Measurements from ENCODE around the gene SNX22. TPM values are rescaled to one million over a fixed set of nuclear protein-coding genes. Genes with fewer than 3 reads are reported as not detected.
"Not testable (repeated sequence)": the region's sequence is repeated elsewhere in the genome, so short reads cannot be mapped to it uniquely, and the experiment has no call there.

The SNX22 gene
- total and polyA plus RNA-seq, 4 donors = 2.2 to 37.4 (median 3.1) TPM

GRCh38 chr15:64120322-64120721, 31.2 kb upstream of the SNX22 start:
- H3K9ac ChIP-seq (ENCODE audit: low read depth in 1 of 2, low read length in 2 of 2); DNase-seq (ENCODE audit: low spot score); H3K27me3 ChIP-seq (ENCODE audit: control insufficient read depth in 4 of 4, insufficient read depth in 4 of 4, low read length in 3 of 4); H3K4me3 ChIP-seq (ENCODE audit: low read depth in 1 of 3, low read length in 3 of 3); H3K9me3 ChIP-seq (ENCODE audit: control insufficient read depth in 4 of 4, low read length in 3 of 4); H3K27ac ChIP-seq (ENCODE audit: low read depth in 1 of 2, low read length in 2 of 2): not testable (repeated sequence)
- peaks cover 3 to 11% (median 7%) of the 10 kb centered on the region in 4 donors for H3K4me1 ChIP-seq (ENCODE audit: control insufficient read depth in 4 of 4, insufficient read depth in 4 of 4, low read length in 3 of 4)
- WGBS = 98% methylated on average over 2 of the region's 2 CpGs
- TF ChIP-seq HNF4A (conservative IDR thresholded peaks at IDR 0.05) (peak in 1 of 2 donors; percentile 19), YY1 (IDR thresholded peaks at IDR 0.05) (peak; percentile 62)
- peaks cover 12 to 71% (median 63%) of the 10 kb centered on the region in 4 donors for H3K36me3 ChIP-seq (ENCODE audit: control insufficient read depth in 4 of 4, insufficient read depth in 3 of 4, low read depth in 1 of 4, low read length in 3 of 4)

- no peak for DNase-seq (ENCODE audit: low spot score)
- H3K27me3 ChIP-seq (ENCODE audit: control insufficient read depth in 4 of 4, insufficient read depth in 4 of 4, low read length in 3 of 4) = no peaks in the 10 kb centered on the region
- H3K4me3 ChIP-seq (ENCODE audit: low read depth in 1 of 3, low read length in 3 of 3) = no peak overlapping the region
- peaks cover 3 to 6% (median 5%) of the 10 kb centered on the region in 4 donors for H3K4me1 ChIP-seq (ENCODE audit: control insufficient read depth in 4 of 4, insufficient read depth in 4 of 4, low read length in 3 of 4)
- 88% methylated on average over 4 of the region's 4 CpGs for WGBS
- H3K36me3 ChIP-seq (ENCODE audit: control insufficient read depth in 4 of 4, insufficient read depth in 3 of 4, low read depth in 1 of 4, low read length in 3 of 4) = peaks cover 14 to 74% (median 64%) of the 10 kb centered on the region in 4 donors
- H3K9me3 ChIP-seq (ENCODE audit: control insufficient read depth in 4 of 4, low read length in 3 of 4) = no peaks in the 10 kb centered on the region
- TF ChIP-seq JUND (IDR thresholded peaks at IDR 0.05) (no peak), GABPA (IDR thresholded peaks at IDR 0.05 in 1 of 2, conservative IDR thresholded peaks at IDR 0.05 in 1 of 2) (no peak), FOXA2 (IDR thresholded peaks at IDR 0.05) (no peak), YY1 (IDR thresholded peaks at IDR 0.05) (no peak), EGR1 (IDR thresholded peaks at IDR 0.05; ENCODE audit: low read depth in 2 of 2) (no peak), TAF1 (conservative IDR thresholded peaks at IDR 0.05) (no peak), RXRA (IDR thresholded peaks at IDR 0.05) (no peak), FOXA1 (IDR thresholded peaks at IDR 0.05) (no peak), RAD21 (IDR thresholded peaks at IDR 0.05) (no peak), ATF3 (IDR thresholded peaks at IDR 0.05) (no peak), SP1 (IDR thresholded peaks at IDR 0.05) (no peak), HNF4G (IDR thresholded peaks at IDR 0.05) (no peak), ZBTB33 (IDR thresholded peaks at IDR 0.05) (no peak)
- TF ChIP-seq, protein P1, sequence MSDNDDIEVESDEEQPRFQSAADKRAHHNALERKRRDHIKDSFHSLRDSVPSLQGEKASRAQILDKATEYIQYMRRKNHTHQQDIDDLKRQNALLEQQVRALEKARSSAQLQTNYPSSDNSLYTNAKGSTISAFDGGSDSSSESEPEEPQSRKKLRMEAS (IDR thresholded peaks at IDR 0.05) = no peak
- TF ChIP-seq, protein P2, sequence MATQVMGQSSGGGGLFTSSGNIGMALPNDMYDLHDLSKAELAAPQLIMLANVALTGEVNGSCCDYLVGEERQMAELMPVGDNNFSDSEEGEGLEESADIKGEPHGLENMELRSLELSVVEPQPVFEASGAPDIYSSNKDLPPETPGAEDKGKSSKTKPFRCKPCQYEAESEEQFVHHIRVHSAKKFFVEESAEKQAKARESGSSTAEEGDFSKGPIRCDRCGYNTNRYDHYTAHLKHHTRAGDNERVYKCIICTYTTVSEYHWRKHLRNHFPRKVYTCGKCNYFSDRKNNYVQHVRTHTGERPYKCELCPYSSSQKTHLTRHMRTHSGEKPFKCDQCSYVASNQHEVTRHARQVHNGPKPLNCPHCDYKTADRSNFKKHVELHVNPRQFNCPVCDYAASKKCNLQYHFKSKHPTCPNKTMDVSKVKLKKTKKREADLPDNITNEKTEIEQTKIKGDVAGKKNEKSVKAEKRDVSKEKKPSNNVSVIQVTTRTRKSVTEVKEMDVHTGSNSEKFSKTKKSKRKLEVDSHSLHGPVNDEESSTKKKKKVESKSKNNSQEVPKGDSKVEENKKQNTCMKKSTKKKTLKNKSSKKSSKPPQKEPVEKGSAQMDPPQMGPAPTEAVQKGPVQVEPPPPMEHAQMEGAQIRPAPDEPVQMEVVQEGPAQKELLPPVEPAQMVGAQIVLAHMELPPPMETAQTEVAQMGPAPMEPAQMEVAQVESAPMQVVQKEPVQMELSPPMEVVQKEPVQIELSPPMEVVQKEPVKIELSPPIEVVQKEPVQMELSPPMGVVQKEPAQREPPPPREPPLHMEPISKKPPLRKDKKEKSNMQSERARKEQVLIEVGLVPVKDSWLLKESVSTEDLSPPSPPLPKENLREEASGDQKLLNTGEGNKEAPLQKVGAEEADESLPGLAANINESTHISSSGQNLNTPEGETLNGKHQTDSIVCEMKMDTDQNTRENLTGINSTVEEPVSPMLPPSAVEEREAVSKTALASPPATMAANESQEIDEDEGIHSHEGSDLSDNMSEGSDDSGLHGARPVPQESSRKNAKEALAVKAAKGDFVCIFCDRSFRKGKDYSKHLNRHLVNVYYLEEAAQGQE (IDR thresholded peaks at IDR 0.05) = no peak
- H3K27ac ChIP-seq (ENCODE audit: low read depth in 1 of 2, low read length in 2 of 2) = no peak overlapping the region
- H3K9ac ChIP-seq (ENCODE audit: low read depth in 1 of 2, low read length in 2 of 2) = no peak overlapping the region
These were observed 29.9 kb upstream of the SNX22 start for GRCh38 chr15:64121614-64122013.

Measured in liver (tissue), 9 donors.